PC-3 (cell line): ENCODE data around the gene CHRM2. TPM values are rescaled to one million over a fixed set of nuclear protein-coding genes. Genes with fewer than 3 reads are reported as not detected.
"Not testable (repeated sequence)": the region's sequence is repeated elsewhere in the genome, so short reads cannot be mapped to it uniquely, and the experiment has no call there.

Experiments used
- ATAC-seq: fragments of 200-7000 bp; cut with Tn5 transposase; 2 replicates; pipeline ENCODE4 v1.9.1; 2020; ENCODE audit warnings: mild to moderate bottlenecking, moderate library complexity
- Bru-seq: library from RNA; stranded (reverse); fragments of 400-500 nt; gene quantifications from one replicate; lab custom pipeline; 2021; lab: Mats Ljungman, UMichigan
- BruChase-seq, 2 experiments: library from RNA; stranded (reverse); fragments of 400-500 nt; gene quantifications; one replicate each; lab custom pipeline; 2021; lab: Mats Ljungman, UMichigan
- BruUV-seq: library from RNA; stranded (reverse); fragments of 400-500 nt; replicated peaks from 2 replicates; lab custom pipeline; 2021; lab: Mats Ljungman, UMichigan
- CTCF ChIA-PET: fragments of 300-600 bp; sonication (Branson Sonifier 250); formaldehyde crosslinking; loops from one replicate; lab custom pipeline; 2022; ENCODE audit warnings: antibody characterized with exemption; lab: Charles Lee
- POLR2A ChIA-PET: fragments of 300-600 bp; sonication (Branson Sonifier 250); formaldehyde crosslinking; loops from one replicate; lab custom pipeline; 2022; ENCODE audit warnings: antibody characterized with exemption; ENCODE audit not compliant: unreplicated experiment; lab: Charles Lee
- DNase-seq: peaks from one replicate; pipeline ENCODE4 v3.0.0-alpha.2; 2015
- H2AFZ ChIP-seq: fragments of 300-600 bp; sonication (generic); 2 replicates; pipeline ENCODE4 v1.6.0; 2016; ENCODE audit warnings: antibody characterized with exemption, low read length
- H3F3A ChIP-seq: fragments of 300-600 bp; sonication (generic); one replicate; pipeline ENCODE4 v1.6.0; 2017; ENCODE audit warnings: antibody characterized with exemption, low read length, control low read depth, mild to moderate bottlenecking; ENCODE audit not compliant: unreplicated experiment
- H3K27ac ChIP-seq: fragments of 300-600 bp; sonication (generic); 2 replicates; pipeline ENCODE4 v1.5.1; 2016; ENCODE audit warnings: mild to moderate bottlenecking, low read length
- H3K27me3 ChIP-seq: fragments of 300-600 bp; sonication (generic); 2 replicates; pipeline ENCODE4 v1.6.1; 2016; ENCODE audit warnings: low read length, mixed read lengths
- H3K36me3 ChIP-seq: fragments of 300-600 bp; sonication (generic); 2 replicates; pipeline ENCODE4 v1.6.1; 2016; ENCODE audit warnings: low read depth, mixed run types, low read length, mixed read lengths
- H3K4me1 ChIP-seq: fragments of 300-600 bp; sonication (generic); 2 replicates; pipeline ENCODE4 v1.5.1; 2016; ENCODE audit warnings: low read length; ENCODE audit not compliant: insufficient read depth
- H3K4me2 ChIP-seq: fragments of 300-600 bp; sonication (generic); 2 replicates; pipeline ENCODE4 v1.6.0; 2016; ENCODE audit warnings: low read length
- H3K4me3 ChIP-seq: fragments of 300-600 bp; sonication (generic); 2 replicates; pipeline ENCODE4 v1.5.1; 2016; ENCODE audit warnings: mild to moderate bottlenecking, low read length, mixed read lengths
- H3K79me2 ChIP-seq: fragments of 300-600 bp; sonication (generic); 2 replicates; pipeline ENCODE4 v1.6.1; 2017; ENCODE audit warnings: low read length, mixed read lengths
- H3K9ac ChIP-seq: fragments of 300-600 bp; sonication (generic); 2 replicates; pipeline ENCODE4 v1.6.0; 2016; ENCODE audit warnings: mild to moderate bottlenecking, low read length
- H3K9me2 ChIP-seq: fragments of 300-600 bp; sonication (generic); replicated peaks from 2 replicates; pipeline ENCODE4 v1.6.1; 2016; ENCODE audit warnings: mixed run types, low read length, mixed read lengths
- H3K9me3 ChIP-seq: fragments of 300-600 bp; sonication (generic); 2 replicates; pipeline ENCODE4 v1.6.1; 2016; ENCODE audit warnings: low read length, mixed read lengths
- H4K20me1 ChIP-seq: fragments of 300-600 bp; sonication (generic); 2 replicates; pipeline ENCODE4 v1.6.1; 2016; ENCODE audit warnings: low read length, mixed read lengths
- EZH2 ChIP-seq: fragments of 300-600 bp; sonication (generic); IDR thresholded peaks from one replicate; pipeline ENCODE4 v1.6.1; 2017; ENCODE audit warnings: antibody characterized with exemption, mild to moderate bottlenecking, low read length; ENCODE audit not compliant: unreplicated experiment
- EZH2phosphoT487 ChIP-seq: fragments of 300-600 bp; sonication (generic); IDR thresholded peaks from 2 replicates; pipeline ENCODE4 v1.6.1; 2018; ENCODE audit warnings: mild to moderate bottlenecking, antibody characterized with exemption, low read length, borderline replicate concordance
- intact Hi-C: fragments of 100-400 bp; cut with micrococcal nuclease; formaldehyde crosslinking; loops from 2 replicates; pipeline ENCODE4 v1.9.0; 2023
- long read RNA-seq: library from polyadenylated mRNA; unstranded; transcript quantifications from one replicate; pipeline ENCODE4 v2.0.0, GENCODE V29; 2021; ENCODE audit not compliant: unreplicated experiment
- total RNA-seq: library from RNA; depleted of rRNA; stranded (reverse); fragments of >200 nt; gene quantifications from 2 replicates; pipeline ENCODE4 v1.2.3, GENCODE V29; 2014; rRNA removed
- TF ChIP-seq, protein P1 (sequence below): fragments of 300-600 bp; sonication (generic); conservative IDR thresholded peaks from 2 replicates; pipeline ENCODE4 v1.5.1; 2017; ENCODE audit warnings: antibody characterized with exemption, low read depth, mild to moderate bottlenecking, low read length

The CHRM2 gene
- not detected in 2 replicates for total RNA-seq
- percentile 5 among the genes with signal in this experiment for Bru-seq, nascent RNA
- BruChase-seq, experiment 1, labeled RNA remaining after a 6-hour chase = percentile 1 among the genes with signal in this experiment
- BruChase-seq, experiment 2, labeled RNA remaining after a 2-hour chase = percentile 1 among the genes with signal in this experiment
- long read RNA-seq = 0 reads

DNA sequence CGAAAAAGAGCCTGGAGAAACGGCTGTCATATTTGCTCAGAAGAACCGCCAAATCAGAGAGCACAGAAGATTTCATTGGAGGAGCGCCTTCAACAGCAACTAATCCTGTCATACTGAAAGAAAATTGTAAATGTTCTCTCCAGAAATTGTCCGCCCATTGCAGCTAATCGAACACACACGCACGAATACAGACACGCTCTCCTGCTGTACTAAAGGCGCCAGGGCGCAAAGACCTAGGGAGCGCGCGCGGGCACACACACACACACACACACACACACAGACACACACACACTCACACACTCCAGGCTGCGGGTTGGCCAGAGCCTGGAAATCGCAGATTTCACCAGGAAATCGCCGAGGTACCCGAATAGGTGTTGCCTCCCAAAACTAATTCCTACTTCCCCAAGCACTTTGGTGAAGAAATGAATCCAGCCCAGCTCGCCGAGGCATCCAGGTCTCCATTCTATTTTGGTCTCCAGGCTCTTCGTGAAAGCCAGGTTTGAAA lies at the start of gene CHRM2:
TSS of gene CHRM2 (plus strand) at position 157 of the 505 bp plus-strand sequence. CDS start 146,214 bp downstream, outside the sequence.
- Histone ChIP-seq H3K9ac (no peak within 1 kb of the TSS), H3K4me3 (no peak within 1 kb of the TSS), H3K4me2 (no peak within 1 kb of the TSS), H3K27ac (no peak within 1 kb of the TSS), H3K27me3 (peaks cover 84% of the 10 kb centered on the region), H3K79me2 (no peaks in the 10 kb centered on the region), H4K20me1 (no peaks in the 10 kb centered on the region), H3F3A (no peaks in the 10 kb centered on the region), H3K36me3 (no peaks in the 10 kb centered on the region), H3K9me3 (no peaks in the 10 kb centered on the region), H3K9me2 (no peaks in the 10 kb centered on the region), H3K4me1 (no peaks in the 10 kb centered on the region), H2AFZ (no peak within 1 kb of the TSS)
- TF ChIP-seq EZH2 = no peak
- no peak for TF ChIP-seq EZH2phosphoT487
- TF ChIP-seq, protein P1, sequence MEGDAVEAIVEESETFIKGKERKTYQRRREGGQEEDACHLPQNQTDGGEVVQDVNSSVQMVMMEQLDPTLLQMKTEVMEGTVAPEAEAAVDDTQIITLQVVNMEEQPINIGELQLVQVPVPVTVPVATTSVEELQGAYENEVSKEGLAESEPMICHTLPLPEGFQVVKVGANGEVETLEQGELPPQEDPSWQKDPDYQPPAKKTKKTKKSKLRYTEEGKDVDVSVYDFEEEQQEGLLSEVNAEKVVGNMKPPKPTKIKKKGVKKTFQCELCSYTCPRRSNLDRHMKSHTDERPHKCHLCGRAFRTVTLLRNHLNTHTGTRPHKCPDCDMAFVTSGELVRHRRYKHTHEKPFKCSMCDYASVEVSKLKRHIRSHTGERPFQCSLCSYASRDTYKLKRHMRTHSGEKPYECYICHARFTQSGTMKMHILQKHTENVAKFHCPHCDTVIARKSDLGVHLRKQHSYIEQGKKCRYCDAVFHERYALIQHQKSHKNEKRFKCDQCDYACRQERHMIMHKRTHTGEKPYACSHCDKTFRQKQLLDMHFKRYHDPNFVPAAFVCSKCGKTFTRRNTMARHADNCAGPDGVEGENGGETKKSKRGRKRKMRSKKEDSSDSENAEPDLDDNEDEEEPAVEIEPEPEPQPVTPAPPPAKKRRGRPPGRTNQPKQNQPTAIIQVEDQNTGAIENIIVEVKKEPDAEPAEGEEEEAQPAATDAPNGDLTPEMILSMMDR = no peak
- POLR2A ChIA-PET = no interaction called here
- ATAC-seq = no peak
- BruUV-seq = no TSS peak
- intact Hi-C loops = no loop called here
- CTCF ChIA-PET = no interaction called here
- DNase-seq = no peak

DNA sequence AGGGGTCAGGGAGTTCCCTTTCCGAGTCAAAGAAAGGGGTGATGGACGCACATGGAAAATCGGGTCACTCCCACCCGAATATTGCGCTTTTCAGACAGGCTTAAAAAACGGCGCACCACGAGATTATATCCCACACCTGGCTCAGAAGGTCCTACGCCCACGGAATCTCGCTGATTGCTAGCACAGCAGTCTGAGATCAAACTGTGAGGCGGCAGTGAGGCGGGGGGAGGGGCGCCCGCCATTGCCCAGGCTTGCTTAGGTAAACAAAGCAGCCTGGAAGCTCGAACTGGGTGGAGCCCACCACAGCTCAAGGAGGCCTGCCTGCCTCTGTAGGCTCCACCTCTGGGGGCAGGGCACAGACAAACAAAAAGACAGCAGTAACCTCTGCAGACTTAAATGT lies 37.1 kb upstream of the CHRM2 start:
- ATAC-seq, DNase-seq, H3K9me3 ChIP-seq, BruUV-seq, H3K9ac ChIP-seq, H3K27ac ChIP-seq, H3K79me2 ChIP-seq, intact Hi-C loops, H2AFZ ChIP-seq, CTCF ChIA-PET, POLR2A ChIA-PET, H3K4me1 ChIP-seq, H3K36me3 ChIP-seq, H3K4me3 ChIP-seq, H3F3A ChIP-seq, H4K20me1 ChIP-seq, H3K4me2 ChIP-seq, H3K9me2 ChIP-seq: not testable (repeated sequence)
- H3K27me3 ChIP-seq = peaks cover 14% of the 10 kb centered on the region

DNA sequence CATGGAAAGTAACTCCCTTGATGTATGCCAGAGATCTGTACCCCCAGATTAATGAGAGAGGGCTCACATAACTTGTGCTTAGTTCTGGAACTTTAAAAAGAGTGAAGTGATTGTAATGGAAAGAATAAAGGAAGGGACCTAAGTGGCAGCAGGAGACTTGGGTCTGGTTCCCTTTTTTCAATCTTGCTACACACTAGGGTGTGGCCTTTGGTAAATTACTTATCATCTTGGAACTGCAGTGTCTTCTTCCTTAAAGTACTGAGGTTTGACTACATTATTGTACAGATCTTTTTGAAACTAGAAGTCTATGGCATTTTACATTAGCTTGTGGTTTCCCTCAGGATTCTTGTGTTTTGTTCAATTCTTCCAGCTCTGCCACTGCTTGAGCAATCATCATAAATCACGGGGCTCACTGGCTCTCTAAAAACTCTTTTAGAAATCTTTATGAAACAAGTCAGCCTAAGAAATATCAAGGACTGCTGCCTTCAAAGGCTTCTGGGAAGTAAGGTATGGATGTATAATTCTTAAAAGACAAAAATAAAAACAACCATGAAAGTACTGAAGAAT lies 22.5 kb upstream of the CHRM2 start:
- Histone ChIP-seq H2AFZ (no peak overlapping the region), H3K9me2 (no peaks in the 10 kb centered on the region), H3K4me1 (no peaks in the 10 kb centered on the region), H3F3A (no peaks in the 10 kb centered on the region), H3K9me3 (no peaks in the 10 kb centered on the region), H3K79me2 (no peaks in the 10 kb centered on the region), H4K20me1 (no peaks in the 10 kb centered on the region), H3K4me2 (no peak overlapping the region), H3K9ac (no peak overlapping the region), H3K27ac (no peak overlapping the region), H3K27me3 (no peaks in the 10 kb centered on the region), H3K36me3 (no peaks in the 10 kb centered on the region), H3K4me3 (no peak overlapping the region)
- intact Hi-C loops = no loop called here
- CTCF ChIA-PET = no interaction called here
- ATAC-seq (no peak), DNase-seq (no peak)
- POLR2A ChIA-PET = no interaction called here
- no peak for TF ChIP-seq EZH2phosphoT487
- TF ChIP-seq, protein P1 = no peak
- TF ChIP-seq EZH2 = no peak
- BruUV-seq = no TSS peak
